ENCODE results near the gene CBS. TPM values are rescaled to one million over a fixed set of nuclear protein-coding genes. Genes with fewer than 3 reads are reported as not detected.
"Not testable (repeated sequence)": the region's sequence is repeated elsewhere in the genome, so short reads cannot be mapped to it uniquely, and the experiment has no call there.

Gene CBS
- total and polyA plus RNA-seq, 2 donors = 1.9 to 2.3 TPM

- not testable (repeated sequence) for H3K9me3 ChIP-seq (ENCODE audit: control insufficient read depth in 2 of 2, insufficient read depth in 1 of 2, low read length in 1 of 2); H3K36me3 ChIP-seq (ENCODE audit: control insufficient read depth in 2 of 2, insufficient read depth in 2 of 2, low read length in 1 of 2); H3K4me3 ChIP-seq (ENCODE audit: low read length in 2 of 2); H3K27me3 ChIP-seq (ENCODE audit: control insufficient read depth in 2 of 2, insufficient read depth in 1 of 2, low read length in 1 of 2)
- WGBS = 33% methylated on average over 18 of the region's 21 CpGs
- DNase-seq (ENCODE audit: low read depth in 6 of 9, low spot score in 9 of 9) = peak in 2 of 9 donors; percentile 2 to 12
- H3K27ac ChIP-seq (ENCODE audit: low read depth in 1 of 2, low read length in 1 of 2) = peak overlapping the region; percentile 31 to 50
- peaks cover 0 to 11% of the 10 kb centered on the region in 2 donors for H3K4me1 ChIP-seq (ENCODE audit: control insufficient read depth in 2 of 2, insufficient read depth in 2 of 2, low read length in 2 of 2)
These were observed 29.5 kb downstream of the CBS start for GRCh38 chr21:43045876-43046821.

- peak in 2 of 9 donors; percentile 35 to 37 for DNase-seq (ENCODE audit: low read depth in 6 of 9, low spot score in 9 of 9)
- not testable (repeated sequence) for H3K4me3 ChIP-seq (ENCODE audit: low read length in 2 of 2); H3K27me3 ChIP-seq (ENCODE audit: control insufficient read depth in 2 of 2, insufficient read depth in 1 of 2, low read length in 1 of 2); H3K36me3 ChIP-seq (ENCODE audit: control insufficient read depth in 2 of 2, insufficient read depth in 2 of 2, low read length in 1 of 2); H3K9me3 ChIP-seq (ENCODE audit: control insufficient read depth in 2 of 2, insufficient read depth in 1 of 2, low read length in 1 of 2)
- Histone ChIP-seq H3K4me1 (ENCODE audit: control insufficient read depth in 2 of 2, insufficient read depth in 2 of 2, low read length in 2 of 2) (peaks cover 0 to 15% of the 10 kb centered on the region in 2 donors), H3K27ac (ENCODE audit: low read depth in 1 of 2, low read length in 1 of 2) (peak overlapping the region in 1 of 2 donors; percentile 72)
- 0% methylated on average over 7 of the region's 17 CpGs for WGBS
These were observed 30.3 kb downstream of the CBS start for GRCh38 chr21:43045165-43045875.

- H3K36me3 ChIP-seq (ENCODE audit: control insufficient read depth in 2 of 2, insufficient read depth in 2 of 2, low read length in 1 of 2); H3K9me3 ChIP-seq (ENCODE audit: control insufficient read depth in 2 of 2, insufficient read depth in 1 of 2, low read length in 1 of 2); H3K27ac ChIP-seq (ENCODE audit: low read depth in 1 of 2, low read length in 1 of 2); H3K4me3 ChIP-seq (ENCODE audit: low read length in 2 of 2); H3K27me3 ChIP-seq (ENCODE audit: control insufficient read depth in 2 of 2, insufficient read depth in 1 of 2, low read length in 1 of 2); DNase-seq (ENCODE audit: low read depth in 6 of 9, low spot score in 9 of 9): not testable (repeated sequence)
- peaks cover 0 to 15% of the 10 kb centered on the region in 2 donors for H3K4me1 ChIP-seq (ENCODE audit: control insufficient read depth in 2 of 2, insufficient read depth in 2 of 2, low read length in 2 of 2)
- WGBS = 53% methylated on average over 12 of the region's 14 CpGs
These were observed 31.1 kb downstream of the CBS start for GRCh38 chr21:43044547-43044946.

GRCh38 chr21:43043291-43043690 lies 32.3 kb downstream of the CBS start:
- H3K27ac ChIP-seq (ENCODE audit: low read depth in 1 of 2, low read length in 1 of 2); H3K9me3 ChIP-seq (ENCODE audit: control insufficient read depth in 2 of 2, insufficient read depth in 1 of 2, low read length in 1 of 2); DNase-seq (ENCODE audit: low read depth in 6 of 9, low spot score in 9 of 9); H3K4me3 ChIP-seq (ENCODE audit: low read length in 2 of 2); H3K36me3 ChIP-seq (ENCODE audit: control insufficient read depth in 2 of 2, insufficient read depth in 2 of 2, low read length in 1 of 2); H3K27me3 ChIP-seq (ENCODE audit: control insufficient read depth in 2 of 2, insufficient read depth in 1 of 2, low read length in 1 of 2): not testable (repeated sequence)
- WGBS = 97% methylated on average over 10 of the region's 14 CpGs
- peaks cover 0 to 15% of the 10 kb centered on the region in 2 donors for H3K4me1 ChIP-seq (ENCODE audit: control insufficient read depth in 2 of 2, insufficient read depth in 2 of 2, low read length in 2 of 2)

- WGBS = 97% methylated on average over 5 of the region's 5 CpGs
- H3K27me3 ChIP-seq (ENCODE audit: control insufficient read depth in 2 of 2, insufficient read depth in 1 of 2, low read length in 1 of 2); H3K4me3 ChIP-seq (ENCODE audit: low read length in 2 of 2); H3K27ac ChIP-seq (ENCODE audit: low read depth in 1 of 2, low read length in 1 of 2); H3K9me3 ChIP-seq (ENCODE audit: control insufficient read depth in 2 of 2, insufficient read depth in 1 of 2, low read length in 1 of 2); DNase-seq (ENCODE audit: low read depth in 6 of 9, low spot score in 9 of 9); H3K36me3 ChIP-seq (ENCODE audit: control insufficient read depth in 2 of 2, insufficient read depth in 2 of 2, low read length in 1 of 2): not testable (repeated sequence)
- peaks cover 0 to 15% of the 10 kb centered on the region in 2 donors for H3K4me1 ChIP-seq (ENCODE audit: control insufficient read depth in 2 of 2, insufficient read depth in 2 of 2, low read length in 2 of 2)
These were observed 33.5 kb downstream of the CBS start for GRCh38 chr21:43042169-43042568.

GRCh38 chr21:43038659-43039044 lies 37.0 kb downstream of the CBS start:
- not testable (repeated sequence) for H3K27me3 ChIP-seq (ENCODE audit: control insufficient read depth in 2 of 2, insufficient read depth in 1 of 2, low read length in 1 of 2); H3K36me3 ChIP-seq (ENCODE audit: control insufficient read depth in 2 of 2, insufficient read depth in 2 of 2, low read length in 1 of 2); DNase-seq (ENCODE audit: low read depth in 6 of 9, low spot score in 9 of 9); H3K4me3 ChIP-seq (ENCODE audit: low read length in 2 of 2); H3K27ac ChIP-seq (ENCODE audit: low read depth in 1 of 2, low read length in 1 of 2); H3K4me1 ChIP-seq (ENCODE audit: control insufficient read depth in 2 of 2, insufficient read depth in 2 of 2, low read length in 2 of 2); H3K9me3 ChIP-seq (ENCODE audit: control insufficient read depth in 2 of 2, insufficient read depth in 1 of 2, low read length in 1 of 2)
- WGBS = 78% methylated on average over 7 of the region's 10 CpGs

GRCh38 chr21:43037918-43038658 lies 37.5 kb downstream of the CBS start:
- H3K27me3 ChIP-seq (ENCODE audit: control insufficient read depth in 2 of 2, insufficient read depth in 1 of 2, low read length in 1 of 2); DNase-seq (ENCODE audit: low read depth in 6 of 9, low spot score in 9 of 9): not testable (repeated sequence)
- WGBS = 95% methylated on average over 16 of the region's 19 CpGs

GRCh38 chr21:43036889-43037288 lies 38.7 kb downstream of the CBS start:
- H3K27me3 ChIP-seq (ENCODE audit: control insufficient read depth in 2 of 2, insufficient read depth in 1 of 2, low read length in 1 of 2); H3K4me1 ChIP-seq (ENCODE audit: control insufficient read depth in 2 of 2, insufficient read depth in 2 of 2, low read length in 2 of 2); DNase-seq (ENCODE audit: low read depth in 6 of 9, low spot score in 9 of 9); H3K27ac ChIP-seq (ENCODE audit: low read depth in 1 of 2, low read length in 1 of 2); H3K9me3 ChIP-seq (ENCODE audit: control insufficient read depth in 2 of 2, insufficient read depth in 1 of 2, low read length in 1 of 2); H3K4me3 ChIP-seq (ENCODE audit: low read length in 2 of 2): not testable (repeated sequence)
- H3K36me3 ChIP-seq (ENCODE audit: control insufficient read depth in 2 of 2, insufficient read depth in 2 of 2, low read length in 1 of 2) = peaks cover 12 to 13% of the 10 kb centered on the region in 2 donors
- WGBS = 99% methylated on average over 9 of the region's 17 CpGs

More at GRCh38 chr21:43037918-43038658, 37.5 kb downstream of the CBS start:
- not testable (repeated sequence) for H3K9me3 ChIP-seq (ENCODE audit: control insufficient read depth in 2 of 2, insufficient read depth in 1 of 2, low read length in 1 of 2); H3K4me1 ChIP-seq (ENCODE audit: control insufficient read depth in 2 of 2, insufficient read depth in 2 of 2, low read length in 2 of 2); H3K36me3 ChIP-seq (ENCODE audit: control insufficient read depth in 2 of 2, insufficient read depth in 2 of 2, low read length in 1 of 2); H3K27ac ChIP-seq (ENCODE audit: low read depth in 1 of 2, low read length in 1 of 2); H3K4me3 ChIP-seq (ENCODE audit: low read length in 2 of 2)
